SKM-1 treated with dmso at 0.1 percent for 144 hours (cell line): ENCODE results near the gene ATP1B4.
"Not testable (repeated sequence)": the region's sequence is repeated elsewhere in the genome, so short reads cannot be mapped to it uniquely, and the experiment has no call there.

ENCODE experiments used
- DNase-seq: peaks from one replicate; lab custom pipeline; 2025; ENCODE audit not compliant: unreplicated experiment; lab: John Stamatoyannopoulos, UW

ATP1B4 gene

DNA sequence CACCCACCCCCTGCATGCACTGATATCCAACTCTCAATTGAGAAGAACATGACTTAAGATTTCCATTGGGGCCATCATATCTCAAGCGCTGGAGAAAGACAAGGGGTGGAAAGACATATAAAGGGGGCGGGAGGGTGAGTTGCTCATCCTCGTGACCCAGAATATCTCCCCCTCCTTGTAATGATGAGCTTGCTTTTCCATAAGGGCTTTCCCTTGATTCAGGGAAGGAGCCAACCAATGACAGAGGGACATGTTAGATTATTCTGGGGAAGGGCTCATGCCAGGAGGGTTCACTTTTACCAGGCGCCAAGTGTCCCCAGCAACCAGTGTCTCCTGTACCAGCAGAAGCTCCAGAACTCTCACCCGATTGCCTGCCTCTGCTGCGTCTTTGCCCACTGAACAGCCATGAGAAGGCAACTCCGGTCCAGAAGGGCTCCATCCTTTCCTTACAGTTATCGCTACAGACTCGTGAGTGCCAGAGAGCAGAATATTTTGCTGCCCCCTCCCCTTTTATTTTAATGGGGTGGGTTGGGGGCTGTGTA lies at the start of gene ATP1B4:
Gene ATP1B4 (plus strand): TSS at position 326 of the 542 bp plus-strand sequence. CDS start 80 bp downstream, at position 406.
- no peak for DNase-seq

DNA sequence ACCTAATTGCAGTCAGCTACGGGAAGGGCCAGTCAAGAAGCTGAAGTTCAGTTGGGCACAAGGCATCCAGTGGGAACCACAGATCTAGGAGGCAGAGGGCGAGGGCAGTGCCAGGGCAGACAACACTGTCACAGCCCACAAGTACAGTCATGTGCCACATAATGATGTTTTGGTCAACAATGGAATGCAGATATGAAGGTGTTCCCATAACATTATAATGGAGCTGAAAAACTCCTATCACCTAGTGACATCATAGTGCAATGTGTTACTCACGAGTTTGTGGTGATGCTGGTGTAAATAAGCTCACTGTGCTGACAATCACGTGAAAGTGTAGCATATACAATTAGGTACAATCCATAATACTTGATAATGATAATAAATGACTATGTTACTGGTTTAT lies 46.1 kb upstream of the ATP1B4 start:
- no peak for DNase-seq

DNA sequence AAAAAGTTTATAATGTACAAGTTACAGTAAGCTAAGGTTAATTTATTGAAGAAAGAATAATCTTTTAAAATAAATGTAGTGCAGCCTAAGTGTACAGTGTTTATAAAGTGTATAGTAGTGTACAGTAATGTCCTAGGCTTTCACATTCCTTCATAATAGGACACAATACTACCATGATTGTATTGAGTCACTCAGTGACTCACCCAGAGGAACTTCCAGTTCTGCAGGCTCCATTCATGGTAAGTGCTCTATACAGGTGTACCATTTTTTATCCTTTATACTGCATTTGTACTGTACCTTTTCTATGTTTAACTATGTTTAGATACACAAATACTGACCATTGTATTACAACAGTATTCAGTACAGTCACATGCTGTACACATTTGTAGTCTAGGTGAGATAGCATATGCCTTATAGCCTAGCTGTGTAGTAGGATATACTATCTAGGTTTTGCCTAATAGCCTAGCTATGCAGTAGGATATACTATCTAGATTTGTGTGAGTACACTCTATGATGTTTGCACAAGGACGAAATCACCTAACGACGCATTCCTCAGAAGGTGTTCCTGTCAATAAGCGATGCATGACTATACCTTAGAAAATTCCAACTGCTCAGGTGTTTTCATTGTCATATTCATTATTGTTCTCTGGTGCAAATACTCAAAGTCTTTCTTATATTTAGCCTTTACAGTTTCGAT lies 45.2 kb upstream of the ATP1B4 start:
- DNase-seq = no peak

DNA sequence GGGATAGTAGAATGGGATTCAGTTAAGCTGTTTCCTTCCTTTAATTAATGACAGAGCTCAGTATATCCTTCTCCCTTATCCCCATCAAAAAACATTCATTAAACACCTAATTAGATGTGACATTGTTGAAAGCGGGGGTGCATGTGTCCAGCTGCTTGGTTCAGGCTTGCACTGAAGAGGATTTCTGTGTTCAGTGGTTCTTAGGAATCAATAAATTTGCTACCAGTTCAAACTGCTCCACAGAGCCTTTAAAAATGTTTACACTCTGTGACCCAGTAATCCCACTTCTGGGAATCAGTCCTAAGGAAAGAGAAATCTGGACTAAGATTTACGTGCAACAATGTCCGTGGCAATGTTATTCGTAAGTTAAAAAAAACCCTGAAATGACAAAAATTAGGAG lies 43.5 kb upstream of the ATP1B4 start:
- DNase-seq = no peak

DNA sequence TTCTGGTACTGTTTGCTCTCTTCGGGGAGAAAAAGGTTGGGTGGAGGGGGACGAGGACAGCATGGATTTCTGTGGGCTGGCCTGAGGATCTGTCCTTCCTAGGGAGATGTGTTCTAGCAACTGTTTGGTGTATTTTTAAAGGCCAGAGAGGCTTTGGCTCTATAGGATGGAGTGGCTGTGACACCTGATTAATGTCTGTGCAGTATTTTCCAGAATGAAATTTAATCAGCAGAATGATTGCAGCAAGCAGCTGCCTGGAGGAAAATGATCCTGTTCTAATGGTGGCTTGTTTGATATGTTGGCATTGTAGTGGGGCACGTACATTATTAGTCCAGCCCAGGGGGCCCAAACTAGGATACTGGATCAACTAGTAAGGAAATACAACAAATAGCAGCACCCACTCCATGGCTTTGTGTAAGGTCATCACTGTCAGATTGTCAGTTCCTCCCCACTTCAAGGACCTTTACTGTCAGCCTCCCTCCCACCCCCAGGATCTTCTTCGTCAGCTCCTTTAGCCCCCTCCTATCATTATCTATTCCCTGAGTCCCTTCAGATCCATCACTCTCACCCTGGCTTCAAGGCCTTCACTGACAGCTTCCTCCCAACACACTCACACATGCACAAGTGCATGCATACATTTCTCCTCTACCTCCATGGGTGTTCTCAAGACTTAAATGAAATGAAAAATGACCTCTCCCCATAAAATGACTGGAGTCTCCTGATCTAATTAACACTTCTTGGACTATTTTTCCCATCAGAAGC lies 40.2 kb upstream of the ATP1B4 start:
- no peak for DNase-seq

DNA sequence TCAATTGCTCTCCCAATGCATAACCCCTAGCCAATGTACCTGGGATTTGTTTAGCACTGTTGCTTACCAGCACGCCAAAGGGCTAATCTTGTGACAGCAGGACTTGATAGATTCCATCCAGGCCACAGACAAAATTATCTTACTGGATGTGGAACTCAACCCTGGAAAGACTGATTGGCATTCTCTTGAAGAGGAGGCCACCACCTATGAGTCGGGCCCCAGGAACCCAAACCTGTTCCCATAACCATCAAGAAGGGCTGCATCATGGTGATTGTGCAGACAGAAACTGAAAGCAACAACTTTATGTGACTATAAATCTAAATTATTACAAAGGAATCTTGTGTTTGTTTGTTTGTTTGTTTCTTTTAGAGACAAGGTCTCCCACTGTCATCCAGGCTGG lies 30.8 kb upstream of the ATP1B4 start:
- no peak for DNase-seq

DNA sequence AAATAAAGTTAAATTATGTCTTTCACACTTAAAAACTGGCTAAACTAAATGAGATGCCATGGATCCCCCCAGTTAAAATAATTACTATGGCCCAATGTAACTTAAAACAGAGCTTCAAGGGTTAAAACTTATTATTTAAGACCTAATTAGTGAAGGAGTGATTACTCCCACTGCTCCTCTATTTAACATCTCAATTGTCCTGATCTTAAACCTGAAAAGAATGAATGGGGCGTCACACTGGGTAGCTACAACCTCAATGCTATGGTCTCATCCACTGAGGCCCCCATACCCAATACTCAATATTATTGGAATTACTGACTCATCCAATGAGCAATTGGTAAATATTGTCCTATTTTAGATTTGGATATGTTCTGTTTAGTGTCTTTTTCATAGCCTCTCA lies 29.5 kb upstream of the ATP1B4 start:
- no peak for DNase-seq

DNA sequence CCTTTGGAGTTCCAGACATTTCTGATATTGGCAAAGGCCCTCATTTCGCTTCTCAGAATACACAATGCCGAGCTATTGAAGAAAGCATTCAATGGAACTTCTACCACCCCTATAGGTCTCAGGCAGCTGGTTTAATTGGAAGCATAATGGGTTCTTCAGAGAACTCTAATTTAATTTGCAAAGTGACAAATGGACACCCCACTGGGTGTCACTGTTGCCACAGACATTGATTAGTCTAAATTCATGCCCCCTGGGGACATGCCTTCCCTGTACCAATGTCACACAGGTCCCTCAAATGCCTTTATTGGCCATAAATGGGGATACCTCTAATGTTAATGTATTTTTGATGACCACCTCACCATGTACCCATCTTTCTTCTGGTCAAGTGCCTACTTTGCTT lies 27.7 kb upstream of the ATP1B4 start:
- DNase-seq = no peak

DNA sequence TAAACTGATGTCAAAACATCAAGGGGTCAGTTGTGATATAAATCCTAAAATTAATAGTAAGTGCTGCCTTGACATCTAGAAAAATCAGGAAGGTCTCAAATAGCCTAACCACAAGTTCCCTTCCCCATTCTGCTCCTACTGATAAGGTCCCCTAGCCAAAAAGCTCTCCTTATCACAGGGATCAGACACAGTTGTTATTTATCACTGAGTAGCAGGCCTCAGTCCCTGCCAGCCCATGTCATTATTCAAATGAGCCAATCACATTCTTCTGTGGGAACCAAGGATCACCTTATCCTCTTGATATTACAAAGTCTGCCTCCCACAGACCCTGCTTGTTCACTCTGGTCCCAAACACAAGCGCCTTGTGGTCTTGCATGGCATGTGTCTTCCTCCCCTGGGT lies 27.3 kb upstream of the ATP1B4 start:
- no peak for DNase-seq

DNA sequence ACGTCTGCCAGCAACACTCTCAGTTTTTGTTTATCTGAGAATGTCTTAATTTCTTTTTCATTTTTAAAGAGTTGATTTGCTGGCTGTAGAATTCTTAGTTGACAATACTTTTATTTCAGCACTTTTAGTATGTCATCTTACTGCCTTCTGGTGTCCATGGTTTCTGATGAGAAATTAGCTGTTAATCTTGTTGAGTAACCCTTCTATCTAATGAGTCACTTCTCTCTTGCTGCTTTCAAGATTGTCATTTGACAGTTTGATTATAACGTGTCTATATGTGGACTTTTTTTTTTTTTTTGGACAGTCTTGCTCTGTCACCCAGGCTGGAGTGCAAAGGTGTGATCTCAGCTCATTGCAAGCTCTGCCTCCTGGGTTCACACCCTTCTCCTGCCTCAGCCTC lies 26.6 kb upstream of the ATP1B4 start:
- DNase-seq = no peak

DNA sequence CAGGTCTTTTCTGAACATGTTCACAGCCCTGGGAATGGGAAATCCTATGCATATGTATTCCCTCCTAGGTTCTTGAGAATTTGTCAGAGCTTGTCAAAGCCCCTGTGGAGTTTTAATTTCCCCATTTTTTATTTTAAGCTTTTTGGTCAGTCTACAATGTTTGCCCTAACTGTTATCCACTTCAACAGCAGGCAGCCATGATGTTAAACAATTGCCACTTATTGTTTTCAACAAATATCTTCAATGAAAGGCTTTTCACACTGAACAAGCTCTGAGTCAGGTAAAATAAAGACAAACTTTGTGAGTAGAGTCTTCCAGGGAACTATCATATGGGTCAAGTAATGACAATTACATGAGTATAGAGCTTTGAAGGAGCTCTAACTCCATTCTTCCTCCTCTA lies 25.0 kb upstream of the ATP1B4 start:
- no peak for DNase-seq

DNA sequence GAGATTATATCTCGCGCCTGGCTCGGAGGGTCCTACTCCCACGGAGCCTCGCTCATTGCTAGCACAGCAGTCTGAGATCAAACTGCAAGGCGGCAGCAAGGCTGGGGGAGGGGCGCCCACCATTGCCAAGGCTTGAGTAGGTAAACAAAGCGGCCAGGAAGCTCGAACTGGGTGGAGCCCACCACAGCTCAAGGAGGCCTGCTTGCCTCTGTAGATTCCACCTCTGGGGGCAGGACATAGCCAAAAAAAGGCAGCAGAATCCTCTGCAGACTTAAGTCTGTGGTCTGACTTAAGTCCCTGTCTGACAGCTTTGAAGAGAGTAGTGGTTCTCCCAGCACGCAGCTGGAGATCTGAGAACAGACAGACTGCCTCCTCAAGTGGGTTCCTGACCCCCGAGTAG lies 17.3 kb upstream of the ATP1B4 start:
- not testable (repeated sequence) for DNase-seq

DNA sequence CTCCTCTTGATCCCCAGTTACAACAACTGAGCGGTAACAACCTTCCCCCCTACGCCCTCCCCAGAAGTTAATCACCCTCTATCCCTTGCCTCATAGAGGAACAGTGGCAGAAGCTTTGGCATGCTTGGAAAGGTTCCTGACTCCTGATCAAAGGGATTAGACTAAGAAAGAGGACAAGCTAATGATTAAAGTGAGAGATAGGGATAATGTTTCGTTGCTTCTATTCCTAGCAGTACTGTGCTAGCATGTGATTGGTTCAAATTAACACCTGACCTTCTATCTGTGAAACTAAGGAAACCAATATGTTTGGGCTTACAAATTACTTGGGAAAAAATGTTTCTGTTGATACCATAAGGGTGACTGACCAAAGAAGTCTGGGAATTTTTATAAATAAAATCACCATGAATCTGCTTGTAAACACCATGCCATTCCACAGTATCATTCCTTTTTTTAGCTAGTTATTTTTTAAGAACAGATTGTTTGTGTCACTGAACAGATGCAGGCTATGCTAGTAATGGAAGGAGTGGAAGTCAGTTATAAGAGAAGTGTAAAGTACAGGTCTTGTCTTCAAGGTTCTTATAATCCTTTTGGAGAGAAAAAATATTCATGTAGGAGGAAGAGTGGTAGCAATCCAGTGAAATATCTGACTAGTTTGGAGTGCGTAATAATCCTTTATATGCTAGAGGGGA lies 11.3 kb upstream of the ATP1B4 start:
- no peak for DNase-seq

DNA sequence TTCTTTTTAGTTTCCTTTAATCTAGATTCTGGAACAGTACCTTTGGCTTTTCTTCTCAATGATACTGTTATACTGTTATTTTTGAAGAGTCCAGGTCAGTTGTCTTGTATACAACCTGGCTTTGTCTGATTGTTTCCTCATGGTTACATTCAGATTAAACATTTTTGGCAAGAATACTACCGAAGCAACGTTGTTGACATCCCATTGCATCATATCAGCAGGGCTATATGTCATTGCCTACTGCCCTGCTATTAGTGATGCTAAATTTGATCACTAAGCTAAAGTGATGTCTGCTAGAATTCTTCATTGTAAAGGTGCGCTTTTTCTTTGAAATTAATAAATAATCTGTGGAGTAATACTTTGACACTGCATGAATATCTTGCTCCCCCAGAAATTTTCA lies 5.8 kb upstream of the ATP1B4 start:
- no peak for DNase-seq

DNA sequence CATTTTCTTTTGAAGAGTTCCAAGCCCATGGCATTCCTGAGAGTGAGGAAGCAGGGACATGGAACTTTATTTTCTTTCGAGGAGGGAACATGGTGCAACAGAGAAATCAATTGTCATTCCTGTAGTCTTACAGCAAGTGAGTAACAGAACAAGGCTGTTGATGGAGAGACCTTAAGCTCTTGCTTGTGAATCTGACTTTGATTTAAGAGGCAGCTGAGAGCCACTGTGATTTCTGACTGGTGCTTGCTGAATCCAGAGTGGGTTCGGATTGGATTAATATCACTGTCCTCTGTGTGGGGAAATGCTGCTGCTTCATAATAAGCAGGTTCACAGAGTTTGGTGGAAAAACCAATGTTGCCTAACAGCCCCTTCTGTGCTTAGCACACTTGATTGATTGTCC lies 4.7 kb upstream of the ATP1B4 start:
- no peak for DNase-seq

DNA sequence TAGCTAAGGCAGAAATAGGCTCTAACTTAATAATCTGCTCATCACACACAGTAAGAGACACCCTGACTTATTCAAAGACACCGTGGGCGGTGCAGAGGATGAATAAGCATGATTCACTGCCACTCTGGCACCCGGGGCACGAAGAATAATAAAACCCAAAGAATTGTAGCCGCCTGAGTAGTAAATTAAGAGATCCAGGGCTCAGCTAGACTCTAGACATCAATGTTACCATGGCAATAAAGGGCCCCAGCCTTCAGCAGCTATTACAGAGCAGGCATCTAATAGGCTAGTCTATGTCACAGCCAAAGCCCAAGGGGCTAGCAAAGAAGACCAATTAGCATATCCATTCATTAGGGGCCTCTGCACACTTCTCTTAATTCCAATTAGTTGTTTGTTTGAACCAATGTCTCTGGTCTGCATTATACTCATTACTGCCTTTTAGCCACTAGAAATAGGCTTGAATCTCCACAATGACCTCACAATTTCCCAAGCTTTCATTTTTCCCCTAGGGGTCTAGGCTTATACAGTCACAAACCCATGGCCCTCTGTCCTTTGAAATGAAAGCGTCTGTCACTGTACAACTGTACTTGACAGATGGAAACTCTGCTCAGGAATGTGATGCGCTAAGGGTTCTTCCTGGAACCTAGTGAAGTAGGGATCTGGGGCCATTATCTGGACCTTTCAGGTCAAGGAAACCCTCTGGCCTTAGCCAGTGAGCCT lies 3.0 kb upstream of the ATP1B4 start:
- DNase-seq = no peak

DNA sequence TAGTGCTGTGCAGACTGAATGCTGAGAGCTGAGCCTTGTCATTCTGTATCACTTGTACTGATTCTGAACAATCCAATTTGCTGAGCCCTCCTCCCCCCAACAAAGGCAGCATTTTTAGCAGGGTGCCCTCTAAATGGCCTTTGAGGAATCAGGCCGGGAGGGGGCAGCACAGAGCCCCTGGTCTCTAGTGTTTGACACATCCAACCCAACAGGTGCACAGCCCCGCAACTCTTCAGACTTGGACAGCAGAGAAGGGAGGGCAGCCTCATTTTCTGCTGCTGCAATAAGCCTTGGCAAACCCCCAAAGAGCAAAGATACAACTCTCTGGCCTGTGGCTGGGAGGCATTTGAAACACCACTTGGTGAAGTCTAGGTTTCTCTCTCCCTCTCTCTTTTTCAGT lies 3.4 kb downstream of the ATP1B4 start:
- DNase-seq = no peak

DNA sequence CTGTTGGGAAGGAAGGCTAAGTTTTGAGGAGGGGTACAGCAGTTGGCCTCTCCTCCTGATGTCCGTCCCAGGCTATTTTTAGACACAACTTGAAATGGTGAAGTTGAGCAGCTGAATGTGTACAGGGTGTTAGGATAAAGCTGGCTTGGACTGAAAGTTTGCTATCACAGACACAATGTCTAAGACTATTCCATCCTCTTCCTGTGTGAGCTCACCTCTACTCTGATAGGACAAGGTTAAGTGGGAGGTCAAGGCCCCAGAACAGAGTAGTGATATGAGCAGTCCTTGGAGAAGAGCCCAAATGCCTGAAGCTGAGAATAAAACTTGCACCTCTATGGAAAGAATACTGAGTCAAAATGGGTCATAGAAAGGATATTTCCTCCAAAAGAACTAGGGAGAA lies 4.1 kb downstream of the ATP1B4 start:
- no peak for DNase-seq

DNA sequence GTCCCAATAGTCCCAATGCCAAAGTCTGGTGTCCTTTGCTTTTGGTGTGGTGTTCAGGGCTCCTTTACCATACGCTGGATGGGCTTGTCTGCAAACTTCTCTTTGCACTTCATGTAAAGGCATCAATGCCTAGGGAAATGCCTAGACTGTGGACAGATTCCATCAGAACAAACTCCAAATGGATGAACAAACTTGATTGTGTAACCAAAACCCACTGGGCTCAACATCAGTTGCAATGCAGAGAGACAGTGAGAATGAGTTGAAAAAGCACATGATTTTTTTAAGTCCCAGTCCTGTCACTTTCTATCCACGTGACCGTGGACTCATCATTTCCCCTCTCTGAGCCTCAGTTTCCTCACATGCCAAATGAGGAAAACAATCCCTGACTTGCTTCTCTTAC lies 4.9 kb downstream of the ATP1B4 start:
- no peak for DNase-seq

DNA sequence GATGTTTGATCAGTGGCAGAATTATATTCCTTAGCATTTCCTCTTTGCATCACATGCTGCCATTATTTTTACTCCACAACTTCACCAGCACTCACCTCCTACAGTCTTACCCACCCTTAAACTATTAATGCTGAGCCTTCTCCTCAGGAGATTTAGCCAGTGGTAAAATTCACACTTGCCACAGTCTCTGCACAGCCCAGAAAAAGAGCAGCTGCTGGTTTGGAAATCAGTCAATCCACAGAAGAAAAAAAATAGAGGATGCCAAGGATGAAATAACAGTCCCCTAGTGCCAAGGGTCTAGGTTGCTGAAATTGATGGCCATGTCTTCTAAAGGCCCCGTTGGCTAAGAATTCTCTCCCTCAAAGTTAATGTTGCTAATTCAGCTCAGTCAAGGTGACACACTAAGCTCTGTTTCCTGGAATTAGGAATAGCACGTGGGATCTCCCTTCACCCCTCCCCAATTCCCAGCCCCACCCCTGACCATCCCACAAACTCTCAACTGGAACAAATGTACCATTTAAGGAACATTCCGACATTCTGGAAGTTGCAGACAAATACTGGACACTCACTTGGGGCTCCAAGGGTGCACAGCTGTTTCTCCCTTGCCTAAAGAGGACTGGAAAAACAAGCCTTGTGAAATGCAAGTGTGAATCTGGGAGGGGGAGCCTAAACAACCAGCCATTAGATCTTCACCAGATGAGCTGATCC lies 5.7 kb downstream of the ATP1B4 start:
- DNase-seq = no peak
